HEK293T (cell line): ENCODE measurements around the gene PRSS53.

Source experiments
- CTCF ChIA-PET: fragments of 350-600 bp; formaldehyde crosslinking; extraction: SDS; loops from one replicate; lab custom pipeline; 2021; ENCODE audit warnings: antibody characterized with exemption, inconsistent platforms; lab: Yijun Ruan, JAX
- POLR2A ChIA-PET: fragments of 350-600 bp; formaldehyde crosslinking; extraction: SDS; loops from one replicate; lab custom pipeline; 2020; ENCODE audit warnings: antibody characterized with exemption, inconsistent platforms; lab: Yijun Ruan, JAX
- DNase-seq: peaks from one replicate; pipeline ENCODE4 v3.0.0; 2012; ENCODE audit warnings: mixed read lengths; ENCODE audit errors: extremely low spot score
- ARNT ChIP-seq: fragments of 450-650 bp; IDR thresholded peaks from 2 replicates; pipeline ENCODE4 v1.6.1; 2017; ENCODE audit warnings: mild to moderate bottlenecking
- BHLHE40 ChIP-seq: fragments of 450-650 bp; IDR thresholded peaks from 2 replicates; pipeline ENCODE4 v1.6.1; 2016; ENCODE audit warnings: mild to moderate bottlenecking, moderate library complexity, borderline replicate concordance
- CTBP1 ChIP-seq: fragments of 450-650 bp; IDR thresholded peaks from 2 replicates; pipeline ENCODE4 v1.6.1; 2016; ENCODE audit warnings: borderline replicate concordance
- ELF4 ChIP-seq: fragments of 450-650 bp; IDR thresholded peaks from 2 replicates; pipeline ENCODE4 v1.6.1; 2017; ENCODE audit warnings: antibody characterized with exemption
- FOXA1 ChIP-seq: fragments of 450-650 bp; IDR thresholded peaks from 2 replicates; pipeline ENCODE4 v1.6.1; 2016; ENCODE audit warnings: mild to moderate bottlenecking
- FOXK2 ChIP-seq: fragments of 450-650 bp; IDR thresholded peaks from 2 replicates; pipeline ENCODE4 v1.6.1; 2016; ENCODE audit warnings: mild to moderate bottlenecking
- FOXM1 ChIP-seq: fragments of 450-650 bp; IDR thresholded peaks from 2 replicates; pipeline ENCODE4 v1.6.1; 2017; ENCODE audit warnings: mild to moderate bottlenecking, borderline replicate concordance
- HDGF ChIP-seq: fragments of 450-650 bp; IDR thresholded peaks from 2 replicates; pipeline ENCODE4 v1.6.1; 2017; ENCODE audit warnings: antibody characterized with exemption, borderline replicate concordance
- L3MBTL2 ChIP-seq: fragments of 450-650 bp; conservative IDR thresholded peaks from 2 replicates; pipeline ENCODE4 v1.6.1; 2016; ENCODE audit warnings: mild to moderate bottlenecking
- LEF1 ChIP-seq: fragments of 450-650 bp; IDR thresholded peaks from 2 replicates; pipeline ENCODE4 v1.6.1; 2017; ENCODE audit warnings: mild to moderate bottlenecking, borderline replicate concordance
- NFRKB ChIP-seq: fragments of 450-650 bp; IDR thresholded peaks from 2 replicates; pipeline ENCODE4 v1.6.1; 2016; ENCODE audit warnings: mild to moderate bottlenecking, moderate library complexity
- SP1 ChIP-seq: fragments of 450-650 bp; IDR thresholded peaks from 2 replicates; pipeline ENCODE4 v1.6.1; 2017
- SUZ12 ChIP-seq: fragments of 450-650 bp; IDR thresholded peaks from 2 replicates; pipeline ENCODE4 v1.6.1; 2016; ENCODE audit warnings: mild to moderate bottlenecking
- TARDBP ChIP-seq: fragments of 450-650 bp; IDR thresholded peaks from 2 replicates; pipeline ENCODE4 v1.6.1; 2016
- ZNF384 ChIP-seq: fragments of 450-650 bp; IDR thresholded peaks from 2 replicates; pipeline ENCODE4 v1.6.1; 2016
- TF ChIP-seq, protein P1 (sequence below): fragments of 450-650 bp; IDR thresholded peaks from 2 replicates; pipeline ENCODE4 v1.6.1; 2016

PRSS53 gene

DNA sequence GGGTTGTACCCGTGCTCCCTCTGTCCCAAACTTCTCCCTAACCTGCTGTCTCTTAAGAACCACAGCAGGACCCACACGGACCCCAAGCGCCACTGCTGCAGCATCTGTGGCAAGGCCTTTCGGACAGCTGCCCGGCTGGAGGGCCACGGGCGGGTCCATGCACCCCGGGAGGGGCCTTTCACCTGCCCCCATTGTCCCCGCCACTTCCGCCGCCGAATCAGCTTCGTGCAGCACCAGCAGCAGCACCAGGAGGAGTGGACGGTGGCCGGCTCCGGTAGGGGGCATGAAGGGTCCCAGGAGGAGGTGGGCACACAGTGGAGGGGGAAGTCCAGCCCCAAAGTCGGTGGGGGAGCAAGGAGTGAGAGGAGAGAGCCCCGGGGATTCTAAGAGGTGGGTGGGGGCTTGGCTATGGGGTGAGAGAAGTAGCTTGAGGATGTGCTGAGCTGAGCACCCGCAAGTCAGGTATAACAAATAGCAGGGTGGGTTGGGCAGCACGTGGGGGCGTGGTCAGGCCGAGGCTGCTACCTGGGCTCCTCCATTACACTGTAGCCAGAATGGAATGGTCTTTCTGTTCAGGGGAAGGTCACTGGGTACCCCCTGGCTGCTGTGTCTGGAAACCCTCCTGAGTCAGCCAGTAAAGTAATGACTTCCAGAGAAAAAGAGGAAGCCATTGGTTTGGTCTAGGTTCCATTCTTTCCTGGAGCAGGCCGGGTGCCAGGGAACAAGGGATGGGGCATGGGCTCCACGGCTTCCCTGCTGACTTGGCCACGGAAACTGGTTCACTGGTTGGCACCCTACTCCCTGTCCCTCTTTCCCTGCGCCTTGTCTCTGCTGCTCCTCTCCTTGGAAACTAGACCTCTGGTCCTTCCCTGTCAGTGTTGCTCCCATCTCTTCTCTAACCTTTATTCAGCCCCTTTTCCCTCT lies 7.1 kb downstream of the PRSS53 start:
- ChIA-PET POLR2A (no interaction called here), CTCF (no interaction called here)
- no peak for DNase-seq
- TF ChIP-seq LEF1 (no peak), NFRKB (no peak), SUZ12 (no peak), ELF4 (no peak), HDGF (no peak), ARNT (no peak), FOXM1 (no peak), ZNF384 (no peak), TARDBP (no peak)
- TF ChIP-seq, protein P1, sequence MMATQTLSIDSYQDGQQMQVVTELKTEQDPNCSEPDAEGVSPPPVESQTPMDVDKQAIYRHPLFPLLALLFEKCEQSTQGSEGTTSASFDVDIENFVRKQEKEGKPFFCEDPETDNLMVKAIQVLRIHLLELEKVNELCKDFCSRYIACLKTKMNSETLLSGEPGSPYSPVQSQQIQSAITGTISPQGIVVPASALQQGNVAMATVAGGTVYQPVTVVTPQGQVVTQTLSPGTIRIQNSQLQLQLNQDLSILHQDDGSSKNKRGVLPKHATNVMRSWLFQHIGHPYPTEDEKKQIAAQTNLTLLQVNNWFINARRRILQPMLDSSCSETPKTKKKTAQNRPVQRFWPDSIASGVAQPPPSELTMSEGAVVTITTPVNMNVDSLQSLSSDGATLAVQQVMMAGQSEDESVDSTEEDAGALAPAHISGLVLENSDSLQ: no peak

DNA sequence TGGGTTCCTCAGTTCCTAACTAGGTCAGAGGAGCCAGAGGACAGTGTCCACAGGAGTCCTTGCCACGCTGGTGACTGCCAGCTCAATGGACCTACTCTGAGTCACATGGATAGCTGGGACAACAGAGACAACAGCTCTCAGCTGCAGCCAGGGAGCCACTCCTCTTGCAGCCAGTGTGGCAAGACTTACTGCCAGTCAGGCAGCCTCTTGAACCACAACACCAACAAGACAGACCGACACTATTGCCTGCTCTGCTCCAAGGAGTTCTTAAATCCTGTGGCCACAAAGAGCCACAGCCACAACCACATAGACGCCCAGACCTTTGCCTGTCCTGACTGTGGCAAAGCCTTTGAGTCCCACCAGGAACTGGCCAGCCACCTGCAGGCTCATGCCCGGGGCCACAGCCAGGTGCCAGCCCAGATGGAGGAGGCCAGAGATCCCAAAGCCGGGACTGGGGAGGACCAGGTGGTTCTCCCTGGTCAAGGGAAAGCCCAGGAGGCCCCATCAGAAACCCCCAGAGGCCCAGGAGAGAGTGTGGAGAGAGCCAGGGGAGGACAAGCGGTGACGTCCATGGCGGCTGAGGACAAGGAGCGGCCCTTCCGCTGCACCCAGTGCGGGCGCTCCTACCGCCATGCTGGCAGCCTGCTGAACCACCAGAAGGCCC lies 7.9 kb downstream of the PRSS53 start:
- TF ChIP-seq FOXK2: no peak
- TF ChIP-seq LEF1: no peak
- no peak for TF ChIP-seq ELF4
- no peak for TF ChIP-seq CTBP1
- TF ChIP-seq ARNT: no peak
- TF ChIP-seq FOXA1: no peak
- TF ChIP-seq ZNF384: no peak
- TF ChIP-seq FOXM1: no peak
- no peak for TF ChIP-seq NFRKB
- TF ChIP-seq SP1: no peak
- no peak for TF ChIP-seq TARDBP
- ChIA-PET POLR2A (no interaction called here), CTCF (no interaction called here)
- no peak for DNase-seq

DNA sequence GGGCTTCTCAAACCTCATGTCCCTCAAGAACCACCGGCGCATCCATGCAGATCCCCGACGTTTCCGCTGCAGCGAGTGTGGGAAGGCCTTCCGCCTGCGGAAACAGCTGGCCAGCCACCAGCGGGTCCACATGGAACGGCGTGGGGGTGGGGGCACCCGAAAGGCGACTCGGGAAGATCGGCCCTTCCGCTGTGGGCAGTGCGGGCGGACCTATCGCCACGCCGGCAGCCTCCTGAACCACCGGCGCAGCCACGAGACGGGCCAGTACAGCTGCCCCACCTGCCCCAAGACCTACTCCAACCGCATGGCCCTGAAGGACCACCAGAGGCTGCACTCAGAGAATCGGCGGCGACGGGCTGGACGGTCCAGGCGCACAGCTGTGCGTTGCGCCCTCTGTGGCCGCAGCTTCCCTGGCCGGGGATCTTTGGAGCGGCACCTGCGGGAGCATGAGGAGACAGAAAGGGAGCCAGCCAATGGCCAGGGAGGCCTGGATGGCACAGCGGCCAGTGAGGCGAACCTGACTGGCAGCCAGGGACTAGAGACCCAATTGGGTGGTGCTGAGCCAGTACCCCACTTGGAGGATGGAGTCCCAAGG lies 8.6 kb downstream of the PRSS53 start:
- TF ChIP-seq HDGF (no peak), FOXA1 (no peak), TARDBP (no peak), ELF4 (no peak), ZNF384 (no peak), FOXM1 (no peak), SUZ12 (no peak), L3MBTL2 (no peak), CTBP1 (no peak), LEF1 (no peak), FOXK2 (no peak), ARNT (no peak)
- TF ChIP-seq, protein P1: no peak
- ChIA-PET CTCF (no interaction called here), POLR2A (no interaction called here)
- DNase-seq: no peak

DNA sequence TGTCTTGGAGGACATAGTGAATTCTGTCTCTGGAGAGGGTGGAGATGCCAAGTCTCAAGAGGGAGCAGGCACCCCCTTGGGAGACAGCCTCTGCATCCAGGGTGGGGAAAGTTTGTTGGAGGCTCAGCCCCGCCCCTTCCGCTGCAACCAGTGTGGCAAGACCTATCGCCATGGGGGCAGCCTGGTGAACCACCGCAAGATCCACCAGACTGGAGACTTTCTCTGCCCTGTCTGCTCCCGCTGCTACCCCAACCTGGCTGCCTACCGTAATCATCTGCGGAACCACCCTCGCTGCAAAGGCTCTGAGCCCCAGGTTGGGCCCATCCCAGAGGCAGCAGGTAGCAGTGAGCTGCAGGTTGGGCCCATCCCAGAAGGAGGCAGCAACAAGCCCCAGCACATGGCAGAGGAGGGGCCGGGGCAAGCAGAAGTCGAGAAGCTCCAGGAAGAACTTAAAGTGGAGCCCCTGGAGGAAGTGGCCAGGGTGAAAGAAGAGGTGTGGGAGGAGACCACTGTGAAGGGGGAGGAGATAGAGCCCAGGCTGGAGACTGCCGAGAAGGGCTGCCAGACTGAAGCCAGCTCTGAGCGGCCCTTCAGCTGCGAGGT lies 9.3 kb downstream of the PRSS53 start:
- TF ChIP-seq ELF4 (no peak), L3MBTL2 (no peak), HDGF (no peak), SUZ12 (no peak), BHLHE40 (no peak), ZNF384 (no peak), NFRKB (no peak), LEF1 (no peak), ARNT (no peak), FOXM1 (no peak), FOXA1 (no peak)
- TF ChIP-seq, protein P1: no peak
- no peak for DNase-seq
- ChIA-PET POLR2A (no interaction called here), CTCF (no interaction called here)

DNA sequence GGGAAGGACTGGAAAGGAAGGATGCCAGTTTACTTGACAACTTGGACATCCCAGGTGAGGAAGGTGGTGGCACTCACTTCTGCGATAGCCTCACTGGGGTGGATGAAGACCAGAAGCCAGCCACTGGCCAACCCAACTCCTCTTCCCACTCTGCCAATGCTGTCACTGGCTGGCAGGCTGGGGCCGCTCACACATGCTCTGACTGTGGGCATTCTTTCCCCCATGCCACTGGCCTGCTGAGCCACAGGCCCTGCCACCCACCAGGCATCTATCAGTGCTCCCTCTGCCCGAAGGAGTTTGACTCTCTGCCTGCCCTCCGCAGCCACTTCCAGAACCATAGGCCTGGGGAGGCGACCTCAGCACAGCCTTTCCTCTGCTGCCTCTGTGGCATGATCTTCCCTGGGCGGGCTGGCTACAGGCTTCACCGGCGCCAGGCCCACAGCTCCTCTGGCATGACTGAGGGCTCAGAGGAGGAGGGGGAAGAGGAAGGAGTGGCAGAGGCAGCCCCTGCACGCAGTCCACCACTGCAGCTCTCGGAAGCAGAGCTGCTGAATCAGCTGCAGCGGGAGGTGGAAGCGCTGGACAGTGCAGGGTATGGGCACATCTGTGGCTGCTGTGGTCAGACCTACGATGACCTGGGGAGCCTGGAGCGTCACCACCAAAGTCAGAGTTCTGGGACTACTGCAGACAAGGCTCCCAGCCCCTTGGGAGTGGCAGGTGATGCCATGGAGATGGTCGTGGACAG lies 10.0 kb downstream of the PRSS53 start:
- no peak for DNase-seq
- TF ChIP-seq FOXK2 (no peak), SUZ12 (no peak), HDGF (no peak), CTBP1 (no peak), FOXA1 (no peak), FOXM1 (no peak), SP1 (no peak), LEF1 (no peak), ZNF384 (no peak), L3MBTL2 (no peak), NFRKB (no peak), ELF4 (no peak), TARDBP (no peak), BHLHE40 (no peak), ARNT (no peak)
- ChIA-PET CTCF (no interaction called here), POLR2A (interaction anchor here (1.4 kb wide), 1 partner anchor 63 kb away, joined by 3 read pairs; no protein-coding TSS in a partner anchor)
